HG02840 (cell line): ENCODE results near the gene BUB3.
A peak's percentile ranks its signal among the peaks of the same experiment; 100 is the strongest.

Source experiments
- ATAC-seq: cut with Tn5 transposase; IDR thresholded peaks from one replicate; pipeline ENCODE4 v1.9.1; 2021; ENCODE audit warnings: mild to moderate bottlenecking, moderate library complexity, moderate number of reproducible peaks; ENCODE audit not compliant: unreplicated experiment, low FRiP score

The BUB3 gene

GRCh38 chr10:123154092-123154710 is at the start of gene BUB3:
BUB3 (plus strand) TSS chr10:123154402; CDS start chr10:123154918, 516 bp downstream.
- ATAC-seq = peak; percentile 93

DNA sequence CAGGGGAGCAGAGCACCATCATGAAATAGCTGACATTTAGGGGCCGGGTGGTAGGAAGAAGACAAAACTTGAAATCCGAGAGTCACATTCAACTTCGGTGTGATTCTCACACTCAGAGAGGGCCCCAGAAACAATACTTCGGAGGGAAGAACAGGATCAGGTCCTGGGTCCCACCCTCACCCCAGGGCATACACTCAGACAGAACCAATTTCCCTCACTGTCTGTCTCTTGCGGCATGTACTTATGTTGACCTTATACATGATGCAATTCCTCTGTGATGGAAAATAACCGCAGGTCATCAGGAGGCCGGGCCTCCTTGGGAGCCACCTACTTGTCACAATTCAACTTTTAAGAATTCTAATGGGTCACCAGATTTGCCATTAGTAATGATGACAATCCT is 44.7 kb upstream of the BUB3 start:
- ATAC-seq = no peak

DNA sequence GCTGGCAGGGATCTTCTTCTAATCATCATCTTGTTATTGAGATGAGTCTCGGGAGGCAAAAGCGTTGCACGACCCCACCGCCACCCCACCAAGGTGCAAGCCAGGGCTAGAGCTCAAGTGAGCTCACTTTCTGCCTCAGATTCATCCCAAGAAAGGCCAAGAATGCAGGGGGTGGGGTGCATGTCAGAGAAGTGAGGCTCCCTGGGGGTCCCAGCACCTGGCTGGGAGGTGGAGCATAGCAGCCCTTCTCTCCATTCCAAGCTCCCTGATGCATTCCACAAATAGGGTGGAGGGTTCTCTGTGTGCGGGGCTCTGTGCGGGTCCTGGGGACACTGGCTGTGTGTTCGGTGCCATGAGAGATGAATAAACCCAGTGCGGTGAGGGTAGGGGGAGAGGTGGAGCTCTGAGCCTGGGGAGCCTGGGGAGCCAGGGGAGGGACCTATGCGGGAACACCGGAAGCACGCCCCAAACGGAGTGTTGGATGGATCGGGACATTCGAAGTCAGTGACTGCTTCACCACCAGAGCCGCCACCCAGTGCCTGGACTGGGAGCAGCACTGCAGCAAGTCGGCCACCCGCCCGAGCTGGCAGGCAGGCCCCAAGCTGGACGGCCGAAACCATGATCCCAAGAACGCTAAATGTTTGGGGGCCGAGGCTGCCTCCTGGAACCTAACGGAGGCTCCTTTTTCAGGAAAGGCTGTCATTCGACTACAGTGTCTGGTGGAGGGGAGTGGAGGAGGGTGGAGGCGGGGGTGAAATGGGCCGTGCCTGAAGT is 36.4 kb upstream of the BUB3 start:
- ATAC-seq = no peak

- ATAC-seq = no peak
These were observed 35.1 kb upstream of the BUB3 start for GRCh38 chr10:123119081-123119480.

DNA sequence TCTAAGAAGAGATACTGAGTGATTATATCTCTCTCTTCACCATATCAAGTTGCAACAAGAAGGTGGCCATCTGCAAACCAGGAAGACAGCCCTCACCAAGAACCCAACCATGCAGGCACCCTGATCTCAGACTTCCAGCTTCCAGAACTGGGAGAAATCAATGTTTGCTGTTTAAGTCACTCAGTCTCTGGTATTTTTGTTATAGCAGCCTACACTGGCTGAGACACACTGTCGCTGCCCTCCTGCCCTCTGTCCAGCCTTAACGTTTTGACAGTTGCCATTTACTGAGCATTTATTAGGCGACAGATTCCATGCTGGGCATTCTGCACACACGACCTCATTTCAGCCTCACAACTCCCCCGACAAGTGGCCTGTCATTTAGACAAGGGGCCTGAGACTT is 28.0 kb upstream of the BUB3 start:
- ATAC-seq = no peak

DNA sequence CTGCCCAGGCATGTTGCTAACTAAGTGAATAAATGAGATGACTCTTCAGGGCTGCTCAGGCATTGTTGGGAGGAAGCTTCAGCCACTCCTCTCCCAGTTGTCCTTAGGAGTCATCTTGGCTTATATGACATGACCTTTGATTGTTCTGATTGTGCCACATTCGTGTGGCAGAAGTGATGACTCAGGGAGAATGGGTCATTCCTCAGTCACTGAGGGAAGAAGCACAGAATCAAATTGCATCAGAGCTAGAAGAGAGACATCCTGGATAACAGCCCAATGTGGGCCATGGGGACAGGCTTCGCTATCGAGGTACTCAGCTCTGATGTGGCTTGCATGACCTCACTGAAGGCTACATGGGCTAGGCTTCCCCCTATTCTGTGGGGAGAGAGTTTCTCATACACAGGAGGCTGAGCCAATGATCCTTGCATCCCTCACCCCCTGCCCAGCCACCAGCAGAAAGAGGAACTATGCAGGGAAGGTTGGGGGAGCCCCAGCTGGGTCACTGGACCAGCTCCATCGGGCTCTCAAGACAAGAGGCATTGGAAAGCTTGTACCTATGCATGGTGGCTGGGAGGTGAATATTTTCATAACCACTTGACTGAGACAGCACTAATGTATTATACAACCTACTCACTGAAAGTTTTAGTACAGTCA is 24.5 kb upstream of the BUB3 start:
- no peak for ATAC-seq

DNA sequence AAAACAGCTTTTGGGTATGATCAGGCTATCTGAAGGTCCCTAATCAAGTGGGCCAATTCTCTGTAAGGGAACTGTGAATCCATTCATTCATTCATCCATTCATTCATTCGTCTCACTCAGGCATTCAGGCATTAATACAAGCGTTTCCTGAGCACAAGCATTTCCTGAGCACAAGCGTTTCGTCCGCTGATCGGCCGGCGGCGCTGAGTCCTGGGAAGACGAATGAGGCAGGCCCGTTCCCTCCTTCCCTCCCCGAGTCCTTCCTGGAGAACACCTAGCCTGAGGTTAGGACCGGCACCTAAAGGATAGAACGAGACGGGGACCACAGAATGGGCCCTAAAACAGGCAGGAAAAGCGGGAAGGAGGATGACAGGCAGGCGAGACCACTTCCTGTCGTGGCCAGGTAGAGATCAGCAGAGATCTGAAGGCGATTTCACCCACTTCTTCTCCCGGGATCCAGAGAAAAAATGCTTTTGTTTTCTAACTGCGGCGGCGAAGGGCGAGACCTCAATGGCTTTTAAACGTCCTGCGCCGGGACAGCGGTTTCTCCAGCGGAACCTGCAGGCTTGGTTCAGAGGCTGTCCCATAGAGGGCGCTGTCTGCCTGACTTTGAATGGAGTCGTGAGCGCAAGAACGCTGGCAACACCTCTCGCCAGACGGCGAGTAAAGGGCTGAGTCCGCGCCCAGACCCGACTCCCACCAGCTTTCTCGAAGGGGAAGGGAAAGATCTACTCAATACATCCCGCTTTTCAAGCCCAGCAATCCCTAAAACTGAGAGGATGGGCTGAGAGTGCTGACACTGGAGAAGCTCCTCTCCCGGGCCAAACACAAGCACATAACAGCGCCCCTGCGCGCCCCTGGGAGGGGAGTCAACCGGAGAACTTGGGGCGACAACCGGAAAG is 21.4 kb upstream of the BUB3 start:
- no peak for ATAC-seq

GRCh38 chr10:123133541-123134342 is 20.5 kb upstream of the BUB3 start:
- ATAC-seq = no peak

- ATAC-seq = no peak
These were observed 19.8 kb upstream of the BUB3 start for GRCh38 chr10:123134343-123134914.

- no peak for ATAC-seq
These were observed 19.2 kb upstream of the BUB3 start for GRCh38 chr10:123134915-123135414.

DNA sequence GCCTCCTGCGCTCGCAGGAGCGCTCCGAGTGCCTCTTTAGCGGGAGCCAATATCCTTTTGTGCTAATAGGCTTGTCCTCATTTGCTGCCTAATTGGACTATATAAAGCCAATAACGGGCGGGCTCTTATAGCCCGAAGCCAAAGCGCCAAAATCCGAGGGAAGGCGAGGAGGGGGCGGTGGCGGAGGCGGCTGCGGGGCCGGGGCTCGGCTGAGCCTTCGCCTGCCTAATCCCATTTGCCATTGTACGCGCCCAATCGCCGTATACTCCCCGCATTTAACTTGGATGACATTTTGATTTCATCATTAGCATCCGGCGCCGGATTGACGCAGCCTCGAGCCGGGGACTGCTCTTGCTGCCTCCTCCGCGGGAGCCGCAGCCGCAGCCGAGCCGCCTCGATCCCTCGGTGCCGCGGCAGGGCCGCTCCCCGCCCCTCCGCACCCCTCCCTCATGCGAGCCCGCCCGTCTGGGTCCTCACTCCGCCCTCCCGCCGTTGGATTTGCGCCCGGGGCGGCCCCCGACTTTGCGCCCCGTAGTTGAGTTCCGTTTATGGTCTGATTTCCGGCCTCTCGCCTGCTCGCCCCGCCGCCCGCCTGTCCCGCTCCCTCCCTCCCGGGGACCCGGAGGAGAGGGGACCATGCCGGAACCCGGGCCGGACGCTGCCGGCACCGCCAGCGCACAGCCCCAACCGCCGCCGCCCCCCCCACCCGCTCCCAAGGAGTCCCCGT is 18.6 kb upstream of the BUB3 start, which contains the start of gene HMX3:
Gene HMX3 (plus strand): TSS at position 556 of the 727 bp plus-strand sequence. CDS start 81 bp downstream, at position 637.
- ATAC-seq = no peak

- no peak for ATAC-seq
These were observed 17.9 kb upstream of the BUB3 start for GRCh38 chr10:123136221-123136805.

DNA sequence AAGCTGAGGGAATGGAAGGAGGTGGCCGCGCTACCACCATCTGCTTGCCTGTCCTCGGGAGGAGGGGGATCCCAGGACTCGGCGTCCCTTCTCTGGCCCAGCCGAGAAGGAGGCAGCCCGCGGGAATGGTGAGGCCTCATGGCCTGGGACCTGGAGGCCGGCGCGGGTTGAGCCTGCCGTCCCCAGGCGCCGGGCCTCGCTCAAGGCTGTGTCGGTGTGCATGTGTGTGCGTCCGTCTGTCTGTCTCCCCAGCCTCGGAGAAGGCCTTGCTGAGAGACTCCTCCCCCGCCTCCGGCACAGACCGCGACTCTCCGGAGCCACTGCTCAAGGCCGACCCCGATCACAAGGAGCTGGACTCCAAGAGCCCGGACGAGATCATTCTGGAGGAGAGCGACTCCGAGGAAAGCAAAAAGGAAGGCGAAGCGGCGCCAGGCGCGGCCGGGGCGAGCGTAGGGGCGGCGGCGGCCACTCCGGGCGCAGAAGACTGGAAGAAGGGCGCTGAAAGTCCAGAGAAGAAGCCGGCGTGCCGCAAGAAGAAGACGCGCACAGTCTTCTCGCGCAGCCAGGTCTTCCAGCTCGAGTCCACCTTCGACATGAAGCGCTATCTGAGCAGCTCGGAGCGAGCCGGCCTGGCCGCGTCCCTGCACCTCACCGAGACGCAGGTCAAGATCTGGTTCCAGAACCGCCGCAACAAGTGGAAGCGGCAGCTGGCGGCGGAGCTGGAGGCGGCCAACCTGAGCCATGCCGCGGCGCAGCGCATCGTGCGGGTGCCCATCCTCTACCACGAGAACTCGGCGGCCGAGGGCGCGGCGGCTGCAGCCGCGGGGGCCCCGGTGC is 17.2 kb upstream of the BUB3 start:
- no peak for ATAC-seq

- no peak for ATAC-seq
These were observed 15.1 kb upstream of the BUB3 start for GRCh38 chr10:123139165-123139520.

DNA sequence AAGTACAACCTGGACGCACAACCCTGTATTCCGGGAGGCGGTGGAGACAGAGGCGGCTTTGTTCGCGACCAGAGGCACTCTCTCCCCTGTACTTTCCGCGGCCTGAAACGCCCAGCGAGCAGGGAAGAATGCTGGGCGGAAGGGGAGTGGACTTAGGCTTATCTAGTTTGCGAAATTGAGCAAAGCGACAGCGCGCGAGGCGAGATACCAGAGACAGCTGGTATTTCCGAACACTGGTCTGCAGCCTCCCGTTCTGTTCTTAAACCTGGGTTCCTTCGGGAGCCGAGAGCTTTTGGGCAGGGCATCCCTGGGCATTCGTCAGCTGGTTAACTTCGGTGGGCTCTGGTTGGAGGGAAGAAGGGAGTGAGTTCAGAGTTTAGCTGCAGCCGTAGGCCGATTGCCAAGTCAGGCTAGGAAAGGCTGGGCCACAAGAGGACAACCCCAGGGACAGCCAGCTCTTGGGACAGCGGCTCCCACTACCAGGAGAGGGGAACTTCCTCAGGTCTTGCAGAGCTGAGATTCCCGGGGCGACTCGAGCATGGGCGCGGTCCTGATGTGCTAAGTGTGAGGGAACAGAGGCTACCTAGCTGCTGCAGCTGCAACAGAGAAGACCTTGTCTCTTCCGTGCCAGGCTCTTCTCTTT is 14.6 kb upstream of the BUB3 start:
- ATAC-seq = no peak

DNA sequence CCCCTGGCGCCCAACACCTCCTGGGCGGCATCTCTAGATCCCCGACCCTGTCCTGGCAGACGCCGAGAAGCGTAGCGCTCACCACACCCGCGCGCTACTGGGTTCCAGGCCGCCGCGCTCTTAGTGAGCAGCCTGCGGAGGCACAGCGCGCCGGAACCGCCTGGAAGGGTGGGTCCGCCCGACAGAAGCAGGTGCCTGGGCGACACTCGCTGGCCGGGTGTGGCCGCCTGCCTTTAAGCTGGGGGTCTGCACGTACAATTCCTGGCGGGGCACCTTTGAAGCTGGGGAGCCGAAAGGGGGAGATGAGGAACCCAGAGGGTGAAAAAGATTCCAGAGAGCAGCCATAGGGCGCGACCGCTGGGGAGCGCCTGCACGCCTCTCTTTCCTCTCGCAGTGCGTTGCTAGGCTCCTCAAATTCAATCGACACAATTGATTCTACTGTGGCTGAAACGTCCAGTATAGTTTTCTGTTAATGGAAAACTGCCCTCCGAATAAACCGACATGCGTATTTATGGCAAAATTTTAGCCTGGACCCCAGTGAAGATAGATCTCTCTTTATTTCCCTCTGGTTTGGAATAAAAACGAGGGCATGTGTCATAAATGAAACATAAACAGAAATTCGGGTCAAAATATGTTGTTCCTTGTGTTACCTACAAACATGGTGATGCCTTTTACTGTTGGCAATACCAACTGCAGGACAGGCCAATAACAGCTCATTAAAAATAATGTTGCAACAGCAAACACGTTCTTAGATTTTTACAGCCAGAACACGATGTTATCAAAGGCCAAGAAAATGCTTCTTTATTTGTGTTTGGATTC is 13.8 kb upstream of the BUB3 start:
- no peak for ATAC-seq
